ENCODE data around the gene INPP5B.
A peak's percentile ranks its signal among the peaks of the same experiment; 100 is the strongest.
"Not testable (repeated sequence)": the region's sequence is repeated elsewhere in the genome, so short reads cannot be mapped to it uniquely, and the experiment has no call there.

Gene INPP5B

DNA sequence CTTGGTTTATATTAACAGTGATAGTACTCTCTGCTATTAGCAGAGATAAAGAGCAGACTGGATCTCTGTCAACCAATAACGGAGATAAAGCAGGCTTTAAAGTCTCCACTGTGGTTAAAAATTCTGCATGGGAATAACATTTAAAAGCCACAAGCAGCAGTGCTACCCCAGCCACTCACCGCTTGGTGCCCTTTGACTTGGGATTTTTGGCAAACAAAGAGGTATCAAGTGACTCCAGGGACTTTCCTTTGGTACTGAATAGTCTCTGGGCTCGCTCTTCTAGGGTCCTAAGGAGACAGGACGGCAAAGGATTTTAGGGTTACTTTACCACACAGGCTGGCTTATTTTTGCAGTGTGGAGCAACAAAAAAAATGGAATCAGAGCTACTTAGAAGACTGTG, 31.7 kb upstream of the INPP5B start:
- TF ChIP-seq, protein P1, sequence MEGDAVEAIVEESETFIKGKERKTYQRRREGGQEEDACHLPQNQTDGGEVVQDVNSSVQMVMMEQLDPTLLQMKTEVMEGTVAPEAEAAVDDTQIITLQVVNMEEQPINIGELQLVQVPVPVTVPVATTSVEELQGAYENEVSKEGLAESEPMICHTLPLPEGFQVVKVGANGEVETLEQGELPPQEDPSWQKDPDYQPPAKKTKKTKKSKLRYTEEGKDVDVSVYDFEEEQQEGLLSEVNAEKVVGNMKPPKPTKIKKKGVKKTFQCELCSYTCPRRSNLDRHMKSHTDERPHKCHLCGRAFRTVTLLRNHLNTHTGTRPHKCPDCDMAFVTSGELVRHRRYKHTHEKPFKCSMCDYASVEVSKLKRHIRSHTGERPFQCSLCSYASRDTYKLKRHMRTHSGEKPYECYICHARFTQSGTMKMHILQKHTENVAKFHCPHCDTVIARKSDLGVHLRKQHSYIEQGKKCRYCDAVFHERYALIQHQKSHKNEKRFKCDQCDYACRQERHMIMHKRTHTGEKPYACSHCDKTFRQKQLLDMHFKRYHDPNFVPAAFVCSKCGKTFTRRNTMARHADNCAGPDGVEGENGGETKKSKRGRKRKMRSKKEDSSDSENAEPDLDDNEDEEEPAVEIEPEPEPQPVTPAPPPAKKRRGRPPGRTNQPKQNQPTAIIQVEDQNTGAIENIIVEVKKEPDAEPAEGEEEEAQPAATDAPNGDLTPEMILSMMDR (conservative IDR thresholded peaks at IDR 0.05; ENCODE audit: low read depth, low read length) = no peak
- no peak for DNase-seq (ENCODE audit: low read depth)
- no peak overlapping the region for H3K4me3 ChIP-seq (ENCODE audit: low read depth, low read length)

DNA sequence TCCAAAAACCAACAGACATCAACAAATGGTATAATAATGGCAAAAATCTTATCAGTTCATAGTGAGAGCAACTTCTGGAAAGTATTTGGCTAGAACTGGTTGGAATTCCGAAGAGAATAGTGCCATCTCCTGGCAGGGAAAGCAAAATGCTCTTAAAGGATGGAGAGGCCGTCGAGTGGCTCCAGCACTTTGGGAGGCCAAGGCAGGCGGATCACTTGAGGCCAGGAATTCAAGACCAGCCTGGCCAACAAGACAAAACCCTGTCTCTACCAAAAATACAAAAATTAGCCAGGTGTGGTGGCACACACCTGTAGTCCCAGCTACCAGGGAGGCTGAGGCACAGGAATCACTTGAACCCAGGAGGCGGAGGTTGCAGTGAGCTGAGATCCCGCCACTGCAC, 28.2 kb upstream of the INPP5B start:
- TF ChIP-seq, protein P1 (conservative IDR thresholded peaks at IDR 0.05; ENCODE audit: low read depth, low read length) = peak; percentile 75
- not testable (repeated sequence) for H3K4me3 ChIP-seq (ENCODE audit: low read depth, low read length)
- peak; percentile 82 for DNase-seq (ENCODE audit: low read depth)

DNA sequence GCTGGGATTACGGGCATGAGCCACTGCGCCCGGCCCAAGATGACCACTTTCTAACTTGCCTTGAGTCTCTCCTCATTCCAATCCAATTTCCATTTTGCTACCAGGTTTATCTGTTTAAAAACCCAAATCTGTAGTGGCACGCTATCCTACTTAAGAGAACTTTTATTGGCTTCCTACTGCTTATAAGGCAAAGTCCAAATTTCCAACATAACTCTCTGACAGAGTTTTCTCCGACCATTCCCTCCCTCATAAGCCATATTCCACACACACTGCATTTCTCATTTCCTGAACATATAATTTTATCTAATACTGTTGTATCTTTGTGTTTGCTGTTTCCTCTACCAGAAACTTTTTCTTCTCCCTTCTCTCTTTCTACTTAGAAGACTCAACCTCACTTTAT, 27.7 kb upstream of the INPP5B start:
- TF ChIP-seq, protein P1 (conservative IDR thresholded peaks at IDR 0.05; ENCODE audit: low read depth, low read length) = no peak
- no peak overlapping the region for H3K4me3 ChIP-seq (ENCODE audit: low read depth, low read length)
- DNase-seq (ENCODE audit: low read depth) = no peak

DNA sequence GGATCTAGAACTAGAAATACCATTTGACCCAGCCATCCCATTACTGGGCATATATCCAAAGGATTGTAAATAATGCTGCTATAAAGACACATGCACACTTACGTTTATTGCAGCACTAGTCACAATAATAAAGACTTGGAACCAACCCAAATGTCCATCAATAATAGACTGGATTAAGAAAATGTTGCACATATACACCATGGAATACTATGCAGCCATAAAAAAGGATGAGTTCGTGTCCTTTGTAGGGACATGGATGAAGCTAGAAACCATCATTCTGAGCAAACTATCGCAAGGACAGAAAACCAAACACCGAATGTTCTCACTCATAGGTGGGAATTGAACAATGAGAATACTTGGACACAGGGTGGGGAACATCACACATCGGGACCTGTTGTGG, 26.8 kb upstream of the INPP5B start:
- not testable (repeated sequence) for DNase-seq (ENCODE audit: low read depth); H3K4me3 ChIP-seq (ENCODE audit: low read depth, low read length)

DNA sequence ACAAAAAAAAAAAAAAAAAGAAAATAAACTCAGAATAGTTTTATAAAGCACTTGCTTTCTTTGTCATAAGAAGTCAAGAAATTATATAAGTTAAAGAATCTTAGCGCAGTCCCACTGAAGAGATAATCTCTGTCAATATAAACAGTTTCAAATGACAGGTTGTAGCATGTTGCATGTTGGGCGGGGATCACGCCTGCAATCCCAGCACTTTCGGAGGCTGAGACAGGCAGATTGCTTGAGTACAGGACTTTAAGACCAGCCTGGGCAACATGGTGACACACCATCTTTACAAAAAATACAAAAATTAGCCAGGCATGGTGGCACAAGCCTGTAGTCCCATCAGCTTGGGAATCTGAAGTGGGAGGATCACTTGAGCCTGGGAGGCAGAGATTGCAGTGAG, 18.4 kb upstream of the INPP5B start:
- TF ChIP-seq, protein P1 (conservative IDR thresholded peaks at IDR 0.05; ENCODE audit: low read depth, low read length) = no peak
- no peak for DNase-seq (ENCODE audit: low read depth)
- H3K4me3 ChIP-seq (ENCODE audit: low read depth, low read length) = no peak overlapping the region

DNA sequence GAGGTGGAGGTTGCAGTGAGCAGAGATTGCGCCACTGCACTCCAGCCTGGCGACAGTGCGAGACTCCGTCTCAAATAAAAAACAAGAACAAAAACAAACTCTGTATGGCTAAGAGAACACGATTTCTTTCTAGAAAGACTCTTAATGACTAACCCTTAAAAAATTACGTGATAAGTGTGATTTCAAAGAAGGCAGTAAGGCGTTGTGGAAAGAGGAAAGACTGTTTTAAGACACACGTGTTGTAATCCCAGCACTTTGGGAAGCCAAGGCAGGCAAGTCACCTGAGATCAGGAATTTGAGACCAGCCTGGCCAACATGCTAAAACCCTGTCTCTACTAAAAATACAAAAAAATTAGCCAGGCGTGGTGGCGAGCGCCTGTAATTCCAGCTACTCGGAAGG, 17.3 kb upstream of the INPP5B start:
- not testable (repeated sequence) for DNase-seq (ENCODE audit: low read depth); H3K4me3 ChIP-seq (ENCODE audit: low read depth, low read length)

DNA sequence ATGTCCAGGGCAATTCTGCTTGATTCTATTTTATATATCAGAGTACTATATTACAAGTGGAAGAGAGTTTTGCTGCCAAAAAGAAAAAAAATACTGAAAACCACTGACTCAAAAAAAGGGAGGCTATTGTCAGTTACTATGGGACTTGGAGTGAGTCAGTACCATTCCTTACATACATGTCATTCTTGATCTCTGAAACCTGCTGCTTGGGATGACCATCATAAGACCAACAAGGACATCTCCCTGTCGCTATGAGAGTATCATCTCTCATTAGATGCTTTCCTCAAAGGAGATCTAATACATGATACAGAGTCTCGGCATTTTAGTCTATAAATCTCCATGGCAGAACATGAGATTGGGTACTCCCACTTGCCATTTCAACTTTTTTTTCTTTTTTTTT, 11.8 kb upstream of the INPP5B start:
- TF ChIP-seq, protein P1 (conservative IDR thresholded peaks at IDR 0.05; ENCODE audit: low read depth, low read length) = no peak
- peak; percentile 89 for DNase-seq (ENCODE audit: low read depth)
- no peak overlapping the region for H3K4me3 ChIP-seq (ENCODE audit: low read depth, low read length)

DNA sequence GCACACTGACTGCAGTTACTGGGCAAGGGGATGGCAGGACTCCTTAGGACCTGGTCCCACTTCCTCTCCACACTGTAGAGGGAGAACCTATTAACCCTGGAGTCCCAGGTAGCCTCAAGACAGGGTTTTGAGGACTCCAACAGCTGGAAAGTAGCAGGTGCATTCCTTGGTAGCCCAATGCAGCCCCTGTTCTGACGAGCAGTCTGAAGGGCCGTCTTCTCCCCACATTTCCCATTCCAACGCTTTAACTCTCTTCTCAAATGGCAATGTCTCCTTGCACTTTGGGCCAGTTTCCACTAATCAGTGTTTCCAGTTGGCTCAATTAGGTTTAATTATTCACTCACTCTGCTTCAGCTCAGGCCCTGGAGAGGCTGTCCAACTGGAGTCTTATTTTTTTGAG, 8.8 kb upstream of the INPP5B start:
- TF ChIP-seq, protein P1 (conservative IDR thresholded peaks at IDR 0.05; ENCODE audit: low read depth, low read length) = no peak
- H3K4me3 ChIP-seq (ENCODE audit: low read depth, low read length) = no peak overlapping the region
- DNase-seq (ENCODE audit: low read depth) = no peak
